Omental fat pad (tissue), 4 donors: ENCODE measurements around the gene VSIG2. TPM values are rescaled to one million over a fixed set of nuclear protein-coding genes. Genes with fewer than 3 reads are reported as not detected.

Experiments
- ATAC-seq: fragments of 150-250 bp; one replicate; pipeline ENCODE4 v1.9.1; 2016; ENCODE audit warnings: mild to moderate bottlenecking, moderate library complexity; ENCODE audit not compliant: low FRiP score
- DNase-seq: peaks from one replicate; pipeline ENCODE4 v3.0.0-alpha.2; 2019; ENCODE audit warnings: low spot score
- total RNA-seq, 4 donors: library from RNA; depleted of rRNA; stranded (reverse); fragments of >200 nt; gene quantifications; one replicate each; pipeline ENCODE4 v1.1.0, GENCODE V29; 2016
- TF ChIP-seq, protein P1 (sequence below), 3 donors: fragments of 450-650 bp; IDR thresholded peaks; one replicate each; pipeline ENCODE4 v1.5.1; 2016 to 2017; ENCODE audit warnings: antibody characterized with exemption in 3 of 3, mild to moderate bottlenecking in 3 of 3, moderate library complexity in 2 of 3

VSIG2 gene
- total RNA-seq, 4 donors from 2014 or later = 1.4 to 14.1 (median 3.9) TPM

DNA sequence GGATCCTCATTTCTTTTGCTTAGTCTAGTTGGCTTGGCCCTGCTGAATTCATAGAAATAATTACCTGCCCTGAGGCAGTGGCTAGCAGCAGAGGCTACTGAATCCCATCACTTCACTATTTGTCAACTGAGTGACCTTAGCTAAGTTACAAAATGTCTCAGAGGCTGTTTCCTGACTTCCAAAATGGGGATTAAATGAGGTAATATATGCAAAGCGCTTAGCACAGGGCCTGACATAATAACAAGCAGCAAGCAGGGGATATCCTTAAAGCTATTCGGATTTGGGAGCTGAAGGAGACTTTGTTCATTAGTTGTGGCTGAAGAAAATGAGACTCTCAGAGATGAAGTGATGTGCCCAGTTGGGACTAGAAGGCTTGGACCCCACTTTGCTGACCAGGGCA, 9.5 kb downstream of the VSIG2 start:
- ATAC-seq (no peak), DNase-seq (no peak)
- TF ChIP-seq, protein P1, sequence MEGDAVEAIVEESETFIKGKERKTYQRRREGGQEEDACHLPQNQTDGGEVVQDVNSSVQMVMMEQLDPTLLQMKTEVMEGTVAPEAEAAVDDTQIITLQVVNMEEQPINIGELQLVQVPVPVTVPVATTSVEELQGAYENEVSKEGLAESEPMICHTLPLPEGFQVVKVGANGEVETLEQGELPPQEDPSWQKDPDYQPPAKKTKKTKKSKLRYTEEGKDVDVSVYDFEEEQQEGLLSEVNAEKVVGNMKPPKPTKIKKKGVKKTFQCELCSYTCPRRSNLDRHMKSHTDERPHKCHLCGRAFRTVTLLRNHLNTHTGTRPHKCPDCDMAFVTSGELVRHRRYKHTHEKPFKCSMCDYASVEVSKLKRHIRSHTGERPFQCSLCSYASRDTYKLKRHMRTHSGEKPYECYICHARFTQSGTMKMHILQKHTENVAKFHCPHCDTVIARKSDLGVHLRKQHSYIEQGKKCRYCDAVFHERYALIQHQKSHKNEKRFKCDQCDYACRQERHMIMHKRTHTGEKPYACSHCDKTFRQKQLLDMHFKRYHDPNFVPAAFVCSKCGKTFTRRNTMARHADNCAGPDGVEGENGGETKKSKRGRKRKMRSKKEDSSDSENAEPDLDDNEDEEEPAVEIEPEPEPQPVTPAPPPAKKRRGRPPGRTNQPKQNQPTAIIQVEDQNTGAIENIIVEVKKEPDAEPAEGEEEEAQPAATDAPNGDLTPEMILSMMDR (IDR thresholded peaks at IDR 0.05) = no peak

DNA sequence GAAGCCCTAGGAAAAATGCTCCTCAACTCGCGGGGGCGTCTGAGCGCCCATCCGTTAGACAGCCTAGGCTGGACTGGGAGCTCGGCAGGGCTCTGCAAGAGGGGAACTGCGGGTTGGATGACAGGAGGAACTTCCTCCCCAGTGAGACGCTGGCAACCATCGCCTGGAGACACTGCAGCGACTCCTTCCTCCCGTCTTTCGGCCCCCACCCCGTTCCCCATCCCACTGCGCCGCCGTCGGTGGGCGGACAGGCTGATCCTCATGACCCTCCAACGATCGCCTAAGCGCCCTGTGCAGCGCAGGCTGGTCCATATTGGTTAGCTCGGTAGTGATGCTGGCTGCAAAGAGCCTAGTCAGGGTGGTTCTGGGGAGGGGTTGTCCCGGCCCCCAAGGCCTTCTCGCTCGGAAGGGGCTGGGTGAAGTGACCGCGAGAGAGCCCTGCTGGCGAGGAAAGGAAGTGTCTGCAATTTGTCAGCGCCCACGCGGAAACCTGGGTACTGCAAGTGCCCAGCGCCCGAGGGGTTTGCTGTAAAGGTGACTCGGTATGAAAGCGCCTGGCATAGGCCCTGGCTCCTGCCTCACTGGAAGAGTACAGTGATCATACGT, 11.7 kb downstream of the VSIG2 start:
- DNase-seq (no peak), ATAC-seq (peak; percentile 20)
- TF ChIP-seq, protein P1 (IDR thresholded peaks at IDR 0.05) = peak in 1 of 3 donors; percentile 4

DNA sequence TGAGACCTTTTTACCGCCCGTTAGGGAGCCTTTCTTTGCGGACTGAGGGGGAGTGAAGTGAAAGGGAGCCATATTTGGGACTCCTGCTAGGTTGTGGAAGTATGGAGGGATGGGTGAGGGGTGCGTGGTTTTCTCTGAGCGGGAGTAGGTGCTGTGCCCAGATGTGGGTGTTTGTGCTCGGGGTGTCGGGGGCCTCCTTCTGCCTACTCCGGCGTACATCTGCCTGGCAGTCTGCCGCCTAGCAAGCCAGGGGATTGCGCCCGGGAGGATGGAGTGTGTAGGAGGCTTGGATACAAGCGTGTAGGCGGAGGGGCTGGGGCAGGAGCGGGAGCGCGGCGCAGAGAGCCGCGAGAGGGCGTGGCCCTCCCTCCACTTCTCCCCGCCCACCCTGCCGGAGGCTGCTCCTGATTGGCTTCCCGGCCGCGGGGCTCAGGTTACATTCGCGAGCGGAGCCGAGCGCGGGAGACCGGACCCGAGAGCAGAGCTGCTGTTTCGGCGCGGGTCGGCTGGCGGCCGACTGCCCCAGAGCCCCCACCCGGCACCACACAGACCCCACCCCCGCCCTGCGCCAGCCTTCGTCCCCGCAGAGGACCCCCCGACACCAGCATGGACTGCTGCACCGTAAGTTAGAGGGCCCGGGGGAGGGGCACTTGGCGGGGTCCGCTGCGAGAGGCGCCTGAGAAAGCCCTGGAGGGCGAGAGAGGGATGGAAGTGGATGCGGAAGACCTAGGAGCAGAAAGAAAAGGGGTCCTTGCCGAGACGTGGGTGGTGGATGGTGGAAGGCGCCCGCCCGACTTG, 12.4 kb downstream of the VSIG2 start, which contains the start of gene NRGN:
Gene NRGN (plus strand): TSS at position 464 of the 798 bp plus-strand sequence. CDS start 143 bp downstream, at position 607.
- TF ChIP-seq, protein P1 (IDR thresholded peaks at IDR 0.05) = no peak
- DNase-seq = peak; percentile 87

DNA sequence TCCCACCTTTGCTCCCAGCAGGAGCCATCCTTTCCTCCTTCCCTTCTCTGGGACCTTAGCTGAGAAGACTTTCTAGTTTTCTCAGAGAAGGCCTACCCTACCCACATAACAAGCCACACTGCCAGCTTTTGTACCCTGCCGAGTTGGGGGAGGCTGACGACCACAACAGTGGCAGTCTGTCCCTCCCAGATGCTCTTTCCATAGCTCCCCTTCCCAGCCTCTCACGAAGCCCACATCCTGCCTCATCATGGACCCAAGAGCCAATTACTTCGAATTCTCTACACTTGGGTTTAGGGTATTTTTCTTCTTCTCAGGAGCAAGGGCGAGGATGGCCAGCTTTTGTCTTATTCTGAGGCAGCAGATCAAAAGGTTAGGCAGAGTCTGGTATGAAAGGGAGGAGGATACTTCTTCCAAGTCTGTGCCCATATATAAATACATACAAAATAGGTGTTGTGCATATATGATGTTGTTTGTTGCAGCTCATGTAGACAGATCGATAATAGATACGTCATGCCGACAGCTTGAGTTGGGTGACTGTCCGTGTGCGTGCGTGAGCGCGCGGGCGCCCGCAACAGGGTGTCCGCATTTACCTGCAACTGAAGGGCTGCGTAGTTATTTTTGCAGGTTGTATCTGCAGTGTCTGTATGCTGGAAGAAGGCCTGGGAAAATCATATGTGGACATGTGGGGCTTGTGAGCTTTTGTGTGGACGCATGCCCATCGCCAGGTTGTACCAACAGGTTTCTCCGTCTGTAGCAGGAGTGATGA, 13.2 kb downstream of the VSIG2 start:
- TF ChIP-seq, protein P1 (IDR thresholded peaks at IDR 0.05) = no peak
- ATAC-seq (no peak), DNase-seq (no peak)

More for the DNA sequence above, 12.4 kb downstream of the VSIG2 start, which contains the start of gene NRGN:
- ATAC-seq = peak; percentile 98

DNA sequence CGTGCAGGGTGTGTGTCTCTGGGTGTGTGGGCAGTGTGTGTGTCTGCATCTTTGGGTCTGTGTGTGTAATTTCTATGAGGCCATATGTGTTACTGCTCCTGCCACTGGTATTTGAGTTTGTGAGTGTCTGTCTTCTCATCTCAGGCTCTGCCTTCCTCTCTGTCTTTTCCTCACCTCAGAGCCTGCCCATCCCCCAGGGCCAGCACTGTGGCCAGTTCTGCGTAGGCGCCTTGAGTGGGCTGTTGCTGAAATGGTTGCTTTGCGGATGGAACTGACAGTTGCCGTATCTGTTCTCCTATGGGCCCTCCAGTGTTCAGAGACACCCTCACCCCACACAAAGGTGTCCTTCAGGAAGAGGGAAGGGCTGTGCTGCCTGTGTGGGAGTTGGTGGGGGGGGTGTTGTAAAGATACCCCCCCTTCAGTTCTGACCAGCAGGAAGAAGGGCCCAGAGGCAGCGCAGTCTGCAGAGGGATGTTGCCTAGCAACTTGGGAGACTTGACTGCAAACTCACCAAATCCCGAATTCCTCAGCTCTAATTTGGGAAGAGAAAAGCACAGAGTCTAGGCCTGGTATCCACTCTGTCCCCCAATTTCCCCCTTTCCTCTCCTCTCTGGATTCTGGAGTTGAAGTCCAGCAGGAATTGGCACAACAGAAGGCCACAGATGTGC, 14.3 kb downstream of the VSIG2 start:
- TF ChIP-seq, protein P1 (IDR thresholded peaks at IDR 0.05) = no peak
- no peak for DNase-seq
- ATAC-seq = no peak

DNA sequence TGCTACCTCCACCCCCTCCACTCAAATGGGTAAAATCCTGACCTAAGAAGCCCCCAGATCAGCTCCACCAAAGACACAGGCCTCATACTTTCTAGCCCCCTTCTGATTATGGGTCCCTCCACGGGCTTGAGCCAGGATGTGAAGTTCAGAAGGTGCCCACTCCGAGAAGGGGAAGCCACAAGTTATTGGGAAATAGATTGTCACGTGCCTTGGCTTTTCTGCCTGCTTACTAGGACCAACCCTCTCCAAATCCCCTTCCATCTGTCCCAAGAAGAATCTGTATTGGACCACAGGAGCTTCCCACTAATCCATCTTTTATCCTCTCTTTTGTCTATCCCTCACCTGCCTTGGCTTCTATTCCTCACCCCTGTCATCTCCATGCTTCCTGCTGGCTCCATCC, 15.3 kb downstream of the VSIG2 start:
- DNase-seq (no peak), ATAC-seq (no peak)
- TF ChIP-seq, protein P1 (IDR thresholded peaks at IDR 0.05) = no peak
